NCI-H2196 treated with DMSO at 0.1 percent for 48 hours (cell line): ENCODE measurements around the gene TUBGCP5.

Source experiments
- DNase-seq: peaks from one replicate; lab custom pipeline; 2025; ENCODE audit not compliant: unreplicated experiment; lab: John Stamatoyannopoulos, UW

Gene TUBGCP5

GRCh38 chr15:22979238-22980188, 59.9 kb downstream of the TUBGCP5 start:
- DNase-seq: no peak

GRCh38 chr15:22978691-22979237, 60.6 kb downstream of the TUBGCP5 start:
- no peak for DNase-seq

GRCh38 chr15:22974745-22975144, 64.6 kb downstream of the TUBGCP5 start:
- no peak for DNase-seq

- no peak for DNase-seq
Measured at GRCh38 chr15:22973987-22974386, 65.4 kb downstream of the TUBGCP5 start.

GRCh38 chr15:22973286-22973685, 66.1 kb downstream of the TUBGCP5 start:
- no peak for DNase-seq

- DNase-seq: no peak
Measured at GRCh38 chr15:22969489-22969888, 69.9 kb downstream of the TUBGCP5 start.

- DNase-seq: no peak
Measured at GRCh38 chr15:22968366-22968765, 71.0 kb downstream of the TUBGCP5 start.

- no peak for DNase-seq
Measured at GRCh38 chr15:22967084-22967770, 72.1 kb downstream of the TUBGCP5 start.

GRCh38 chr15:22966321-22967083, 72.9 kb downstream of the TUBGCP5 start:
- no peak for DNase-seq

GRCh38 chr15:22963641-22964040, 75.7 kb downstream of the TUBGCP5 start:
- DNase-seq: no peak

GRCh38 chr15:22962611-22963010, 76.8 kb downstream of the TUBGCP5 start:
- DNase-seq: no peak

- no peak for DNase-seq
Measured at GRCh38 chr15:22961762-22962161, 77.6 kb downstream of the TUBGCP5 start.

- no peak for DNase-seq
Measured at GRCh38 chr15:22960556-22960955, 78.8 kb downstream of the TUBGCP5 start.

GRCh38 chr15:22960126-22960525, 79.2 kb downstream of the TUBGCP5 start:
- no peak for DNase-seq

- no peak for DNase-seq
Measured at GRCh38 chr15:22959321-22960101, 79.9 kb downstream of the TUBGCP5 start.

- DNase-seq: no peak
Measured at GRCh38 chr15:22958487-22959280, 80.7 kb downstream of the TUBGCP5 start.

GRCh38 chr15:22956978-22957260, 82.5 kb downstream of the TUBGCP5 start:
- no peak for DNase-seq

- DNase-seq: no peak
Measured at GRCh38 chr15:22956257-22956977, 83.0 kb downstream of the TUBGCP5 start.

- DNase-seq: no peak
Measured at GRCh38 chr15:22955544-22956119, 83.7 kb downstream of the TUBGCP5 start.
